Embryonic facial prominence (tissue), 1 donor: Measurements from ENCODE around the gene POLR2I.
"Not testable (repeated sequence)": the region's sequence is repeated elsewhere in the genome, so short reads cannot be mapped to it uniquely, and the experiment has no call there.

Source experiments
- DNase-seq: peaks from one replicate; pipeline ENCODE4 v3.0.0-alpha.2; 2016; ENCODE audit errors: extremely low spot score

Gene POLR2I

DNA sequence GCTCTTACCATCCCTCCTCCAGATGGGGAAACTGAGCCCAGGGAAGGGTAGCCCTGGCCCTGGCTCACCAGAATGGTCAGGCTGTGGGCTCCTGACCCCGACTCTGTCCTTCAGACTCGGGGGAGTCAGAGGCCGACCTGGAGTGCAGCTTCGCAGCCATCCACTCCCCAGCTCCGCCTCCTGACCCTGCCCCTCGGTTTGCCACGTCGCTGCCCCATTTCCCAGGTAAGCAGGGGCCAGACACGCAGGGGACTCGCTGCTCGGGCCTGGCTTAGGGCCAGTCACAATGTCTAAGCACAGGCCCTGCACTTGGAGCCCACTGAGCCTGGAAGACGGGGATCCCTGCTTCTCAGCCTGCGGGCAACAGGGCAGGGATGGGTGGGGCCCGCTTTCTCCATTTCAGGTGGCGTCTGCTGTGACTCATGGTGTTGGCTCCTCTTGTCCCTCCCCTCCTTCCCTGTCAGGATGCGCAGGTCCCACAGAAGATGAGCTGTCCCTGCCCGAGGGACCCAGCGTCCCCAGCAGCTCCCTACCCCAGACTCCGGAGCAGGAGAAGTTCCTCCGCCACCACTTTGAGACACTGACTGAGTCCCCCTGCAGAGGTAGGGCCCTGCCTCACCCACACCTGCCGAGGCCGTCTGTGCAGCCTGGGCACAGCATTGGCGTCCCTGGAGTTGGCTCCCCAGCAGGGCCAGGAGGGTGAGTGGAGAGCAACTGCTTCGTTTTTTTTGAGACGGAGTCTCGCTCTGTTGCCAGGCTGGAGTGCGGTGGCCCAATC is 12.9 kb downstream of the POLR2I start:
- no peak for DNase-seq

DNA sequence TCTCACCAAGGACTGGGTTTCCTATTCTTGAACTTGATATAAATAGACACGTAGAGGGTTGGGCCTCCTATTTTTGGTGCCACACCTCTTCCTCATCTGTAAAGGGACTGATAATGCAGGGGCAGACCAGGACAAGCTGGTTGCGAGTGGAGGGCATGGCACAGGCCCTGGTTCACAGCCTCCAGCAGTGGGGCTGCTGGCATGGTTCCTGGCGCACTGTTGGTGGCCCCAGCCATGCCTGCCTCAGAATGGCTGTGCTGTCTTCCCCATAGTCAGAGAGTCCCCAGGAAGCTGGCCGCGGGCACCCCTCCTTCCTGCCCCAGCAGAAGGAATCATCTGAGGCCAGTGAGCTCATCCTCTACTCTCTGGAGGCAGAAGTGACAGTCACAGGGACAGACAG is 14.2 kb downstream of the POLR2I start:
- no peak for DNase-seq

DNA sequence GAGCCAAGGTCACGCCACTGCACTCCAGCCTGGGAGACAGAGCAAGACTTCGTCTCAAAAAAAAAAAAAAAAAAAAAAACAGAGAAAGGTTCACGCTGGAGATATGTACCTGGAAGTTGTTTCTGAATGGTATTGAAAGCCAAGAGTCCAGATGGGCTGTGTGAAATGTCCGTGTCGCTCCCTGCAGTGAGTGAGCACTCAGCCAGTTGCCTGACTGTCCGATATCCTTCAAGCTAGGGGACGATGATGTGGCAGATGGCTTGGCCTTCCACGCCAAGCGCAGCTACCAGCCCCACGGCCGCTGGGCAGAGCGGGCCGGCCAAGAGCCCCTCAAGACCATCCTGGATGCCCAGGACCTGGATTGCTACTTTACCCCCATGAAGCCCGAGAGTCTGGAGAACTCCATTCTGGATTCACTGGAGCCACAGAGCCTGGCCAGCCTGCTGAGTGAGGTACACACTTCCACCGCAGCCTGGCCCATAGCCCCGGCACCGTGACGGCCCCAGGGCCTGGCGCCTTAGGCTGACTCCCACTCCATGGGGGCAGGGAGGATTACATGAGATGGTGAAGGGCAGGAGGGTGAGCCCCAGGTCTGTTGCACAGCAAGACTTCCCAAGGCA is 15.4 kb downstream of the POLR2I start:
- no peak for DNase-seq

DNA sequence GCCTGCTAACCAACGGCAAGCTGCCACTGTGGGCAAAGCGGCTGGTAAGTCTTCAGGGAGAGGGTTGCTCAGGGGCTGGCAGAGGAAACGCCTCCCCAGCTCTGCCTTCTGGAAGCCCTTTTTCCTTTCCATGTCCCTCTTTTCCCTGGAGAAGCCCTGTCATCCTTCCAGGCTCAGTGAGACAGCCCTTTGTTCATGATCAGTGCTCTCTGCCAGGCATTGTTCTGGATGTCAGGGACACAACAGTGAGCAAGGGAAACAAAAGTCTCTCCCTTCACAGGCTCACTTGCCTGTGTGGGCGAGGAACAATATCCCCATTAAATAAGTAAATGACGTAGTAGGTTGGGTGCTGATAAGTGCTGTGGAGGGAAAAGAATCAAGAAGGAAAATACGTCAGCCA is 17.6 kb downstream of the POLR2I start:
- no peak for DNase-seq

DNA sequence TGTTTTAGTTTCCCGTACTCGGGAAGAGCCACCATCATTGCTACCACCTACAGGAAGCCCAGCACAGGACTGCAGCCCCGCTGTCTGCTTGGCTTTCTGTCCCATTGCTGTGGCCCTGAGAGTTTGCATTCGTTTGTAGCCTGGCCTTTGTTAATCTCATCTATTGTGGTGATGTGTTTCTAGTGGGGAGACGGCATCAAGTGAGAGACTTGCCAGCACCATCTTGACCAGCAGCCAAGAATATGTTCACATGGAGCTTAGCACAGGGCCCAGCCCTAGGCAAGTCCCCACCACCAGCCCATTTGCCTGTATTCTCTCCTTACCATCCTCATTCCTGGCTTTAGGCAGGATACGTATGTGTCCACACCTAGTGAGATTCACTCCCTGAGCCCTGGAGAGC is 21.0 kb downstream of the POLR2I start:
- no peak for DNase-seq

DNA sequence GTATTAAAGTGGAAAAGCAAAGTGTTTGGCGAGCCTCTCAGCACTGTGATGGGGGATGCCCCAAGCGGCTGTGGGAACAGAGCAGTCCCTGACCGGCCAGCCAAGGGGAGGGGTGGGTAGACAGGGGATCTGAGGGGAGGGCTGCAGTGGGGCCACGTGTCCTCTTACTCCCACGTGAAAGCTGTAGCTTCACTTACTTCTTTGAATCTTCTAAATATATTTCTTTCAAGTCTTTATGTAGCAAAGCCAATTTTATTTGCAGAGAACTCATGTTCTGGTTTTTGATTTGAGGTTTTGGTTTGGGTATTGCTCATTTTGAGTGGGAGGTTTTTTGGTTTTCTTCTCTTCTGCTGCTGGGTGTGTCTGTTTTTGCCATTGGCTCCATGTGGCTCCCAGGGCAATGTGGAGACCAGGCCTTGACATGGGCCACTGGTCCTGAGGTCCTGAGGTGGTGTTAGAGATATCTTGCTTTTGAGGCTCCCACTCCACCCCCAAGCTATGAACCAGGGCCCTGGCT is 21.5 kb downstream of the POLR2I start:
- no peak for DNase-seq

DNA sequence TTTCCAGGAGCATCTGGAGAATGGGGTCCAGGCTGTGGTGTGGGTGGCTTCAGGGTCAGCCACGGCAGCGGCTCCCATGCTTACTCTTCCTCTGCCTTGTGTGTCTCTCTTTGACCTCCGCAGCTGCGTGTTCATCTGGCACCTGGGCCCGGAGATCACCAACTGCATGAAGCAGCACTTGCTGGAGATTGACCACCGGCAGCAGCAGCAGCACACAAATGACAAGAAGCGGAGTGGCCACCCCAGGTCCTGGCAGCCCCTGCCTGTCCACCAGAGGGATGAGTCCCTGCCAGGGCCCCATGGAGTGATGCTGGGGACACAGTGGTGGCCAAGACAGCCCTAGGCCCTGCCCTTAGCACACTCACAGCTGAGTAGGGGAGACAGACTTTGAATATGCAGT is 22.1 kb downstream of the POLR2I start:
- DNase-seq, result no peak

DNA sequence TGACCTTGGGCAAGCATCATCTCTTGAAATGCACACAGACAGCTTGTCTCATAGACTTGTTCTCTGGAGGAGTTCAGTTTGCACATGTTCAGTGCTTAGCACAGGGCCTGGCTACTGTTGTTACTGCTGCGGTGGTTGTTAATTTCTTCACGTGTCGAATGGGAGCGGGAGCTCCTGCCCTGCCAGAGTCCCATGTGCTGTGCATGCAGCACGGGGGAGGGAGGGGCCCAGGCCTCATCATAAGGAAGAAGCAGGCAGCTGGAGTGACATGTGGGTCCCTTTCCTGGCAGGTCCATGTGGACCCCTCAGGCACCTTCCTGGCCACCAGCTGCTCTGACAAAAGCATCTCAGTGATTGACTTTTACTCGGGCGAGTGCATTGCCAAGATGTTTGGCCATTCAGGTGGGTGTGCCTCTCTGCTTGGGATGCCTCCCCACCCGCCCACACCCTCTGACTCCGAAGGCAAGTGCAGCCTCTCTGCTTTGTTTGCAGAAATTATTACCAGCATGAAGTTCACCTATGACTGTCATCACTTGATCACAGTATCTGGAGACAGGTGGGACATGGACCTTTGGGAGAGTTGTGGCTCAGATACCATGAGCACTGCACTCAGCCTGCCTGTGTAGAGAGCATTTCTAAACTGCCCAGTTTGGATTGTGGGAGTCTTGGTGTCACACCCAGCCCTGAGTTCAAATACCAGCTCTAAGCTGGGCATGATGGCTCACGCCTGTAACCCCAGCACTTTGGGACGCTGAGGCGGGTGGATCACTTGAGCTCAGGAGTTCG is 23.6 kb downstream of the POLR2I start:
- DNase-seq, result no peak

DNA sequence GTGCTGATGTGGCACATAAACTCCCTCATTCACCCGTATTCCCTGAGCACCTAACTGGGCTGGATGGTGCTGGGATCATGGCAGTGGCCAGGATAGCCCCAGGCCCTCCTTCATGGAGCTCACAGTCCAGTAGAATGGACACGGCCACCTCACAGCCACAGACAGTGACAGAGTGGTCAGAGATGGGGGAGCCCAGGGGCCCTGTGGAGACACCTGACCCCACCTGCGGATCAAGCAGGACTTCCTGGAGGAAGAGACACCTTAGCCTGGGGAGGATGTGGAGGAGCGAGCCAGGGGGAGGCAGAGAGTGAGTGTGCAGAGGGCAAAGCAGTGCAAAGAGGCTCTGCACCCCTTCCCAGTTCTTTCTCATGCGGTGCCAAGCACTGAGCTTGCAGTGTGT is 24.8 kb downstream of the POLR2I start:
- DNase-seq, result no peak

DNA sequence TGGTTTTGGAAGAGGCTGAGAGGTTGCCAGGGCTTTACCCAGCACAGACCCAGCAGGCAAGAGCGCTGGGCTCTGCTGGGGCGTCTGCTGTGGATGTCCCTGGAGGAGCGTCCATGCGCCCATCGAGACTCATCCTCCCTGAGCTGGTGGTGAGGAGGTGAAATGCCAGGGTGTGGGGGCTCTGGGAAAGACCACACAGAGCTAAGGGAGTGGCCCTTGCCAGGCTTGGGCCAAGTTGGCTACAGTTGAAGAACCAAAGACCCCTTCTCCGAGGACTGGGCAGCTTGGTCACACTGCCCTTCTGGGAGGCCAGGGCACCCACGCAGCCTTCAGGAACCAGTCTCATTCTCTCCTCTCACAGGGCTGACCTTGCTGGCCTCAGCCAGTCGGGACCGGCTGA is 28.3 kb downstream of the POLR2I start:
- DNase-seq, result no peak

DNA sequence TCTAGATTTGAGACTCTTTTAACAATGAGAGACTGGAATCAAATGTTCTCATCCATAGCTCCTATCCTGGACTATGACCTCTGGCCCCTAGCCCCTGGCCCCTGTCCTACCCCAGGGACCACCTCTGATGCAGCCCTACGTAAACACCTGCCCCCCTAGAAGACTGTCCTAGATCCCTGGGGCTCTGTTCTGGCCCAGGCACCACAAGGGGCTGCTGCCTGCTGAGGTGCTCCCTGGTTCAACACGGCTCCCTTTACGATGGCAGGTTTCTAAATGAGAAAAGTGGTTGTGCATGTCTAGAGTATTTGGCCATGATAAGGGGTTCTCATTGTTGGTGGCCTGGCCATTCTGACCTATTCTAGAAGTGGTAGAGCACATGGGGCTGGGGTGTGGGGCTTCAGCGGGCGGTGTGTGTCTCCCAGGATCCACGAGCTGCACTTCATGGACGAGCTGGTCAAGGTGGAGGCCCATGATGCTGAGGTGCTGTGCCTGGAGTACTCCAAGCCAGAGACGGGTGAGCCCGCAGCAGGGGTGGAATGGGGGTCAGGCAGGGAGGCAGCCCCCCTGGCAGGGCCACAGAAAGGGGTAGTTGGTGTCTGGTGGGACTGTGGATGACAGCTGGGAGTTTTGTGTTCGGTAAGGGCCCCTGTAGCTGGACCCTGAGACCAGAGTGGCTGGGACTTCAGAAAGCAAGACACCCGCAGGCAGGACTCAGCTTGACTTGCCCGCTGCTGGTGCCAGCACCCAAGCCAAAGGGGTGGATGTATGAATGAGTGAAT is 30.3 kb downstream of the POLR2I start:
- DNase-seq, result no peak

DNA sequence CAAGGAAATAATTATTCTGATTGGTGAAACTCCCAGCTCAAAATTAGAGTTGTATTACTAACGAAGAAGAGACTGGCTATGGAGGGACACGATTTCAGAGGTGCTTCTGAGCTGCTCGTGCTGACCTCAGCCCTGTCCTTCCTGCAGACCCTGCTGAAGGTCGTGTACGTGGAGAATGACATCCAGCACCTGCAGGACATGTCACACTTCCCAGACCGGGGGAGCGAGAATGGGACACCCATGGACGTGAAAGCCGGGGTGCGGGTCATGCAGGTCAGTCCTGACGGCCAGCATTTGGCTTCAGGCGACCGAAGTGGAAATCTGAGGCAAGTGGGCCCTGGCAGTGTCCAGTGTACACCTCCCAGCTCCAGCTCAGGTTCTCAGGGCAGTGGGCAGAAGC is 31.8 kb downstream of the POLR2I start:
- no peak for DNase-seq

DNA sequence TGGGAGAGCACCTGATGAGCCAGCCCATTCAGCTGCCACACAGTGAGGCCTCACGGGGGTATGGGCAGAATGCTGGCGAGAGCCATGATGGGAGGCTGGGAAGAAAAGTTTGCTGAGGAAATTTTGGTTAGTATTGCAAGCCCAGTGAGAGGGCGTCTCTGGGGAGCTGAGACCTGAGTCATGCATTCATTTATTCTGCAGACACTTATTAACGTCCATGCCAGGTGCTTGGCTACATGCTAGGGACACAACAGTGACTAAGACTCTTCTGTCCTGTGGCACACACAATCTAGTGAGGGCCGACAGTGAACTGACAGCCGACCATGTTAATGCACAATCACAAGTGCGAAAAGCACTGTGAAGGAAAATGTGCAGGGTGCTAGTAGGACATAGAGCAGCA is 32.8 kb downstream of the POLR2I start:
- no peak for DNase-seq

DNA sequence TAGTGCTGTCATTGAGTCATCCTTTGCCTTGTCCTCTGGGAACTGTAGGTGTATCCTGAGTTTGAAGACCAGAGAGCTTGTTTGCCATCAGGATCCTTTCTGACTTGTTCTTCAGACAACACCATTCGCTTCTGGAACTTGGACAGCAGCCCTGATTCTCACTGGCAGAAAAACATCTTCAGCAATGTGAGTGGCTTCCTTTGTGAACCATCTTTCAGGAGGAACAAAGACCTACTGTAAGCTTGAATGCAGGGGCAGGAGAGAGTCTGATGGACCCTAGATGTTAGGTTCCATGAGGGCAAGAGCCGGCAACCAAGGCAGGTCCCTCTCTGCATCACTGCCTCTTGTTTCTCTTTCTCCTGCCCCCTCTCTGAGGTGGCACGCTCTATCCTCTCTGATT is 33.3 kb downstream of the POLR2I start:
- no peak for DNase-seq

DNA sequence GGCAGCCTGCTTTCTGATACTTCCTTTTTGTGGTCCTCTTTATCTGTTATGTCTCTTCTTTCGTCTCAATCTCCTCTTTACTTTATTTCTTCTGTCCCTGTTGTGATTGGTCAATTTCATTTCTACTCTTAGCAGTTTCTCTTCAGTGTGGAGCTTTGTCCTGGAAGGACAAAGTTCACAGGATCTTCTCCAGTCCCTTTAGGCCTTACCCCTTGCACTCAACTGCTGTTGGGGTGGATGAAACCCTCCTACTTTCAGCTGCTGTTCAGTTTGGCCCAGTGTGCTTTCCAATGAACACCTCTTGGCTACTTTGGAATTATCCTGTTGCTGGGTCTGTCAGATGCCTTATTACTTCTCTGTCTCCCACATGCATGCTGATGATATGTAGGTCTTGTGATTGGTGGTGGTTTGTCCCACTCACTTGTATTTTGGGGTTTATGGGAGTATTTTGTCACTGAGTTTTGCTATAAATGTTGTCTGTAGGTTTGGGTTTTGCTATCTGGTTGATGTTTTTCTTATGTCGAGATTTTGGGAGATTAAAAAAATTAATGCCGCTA is 35.2 kb downstream of the POLR2I start:
- DNase-seq, result no peak

DNA sequence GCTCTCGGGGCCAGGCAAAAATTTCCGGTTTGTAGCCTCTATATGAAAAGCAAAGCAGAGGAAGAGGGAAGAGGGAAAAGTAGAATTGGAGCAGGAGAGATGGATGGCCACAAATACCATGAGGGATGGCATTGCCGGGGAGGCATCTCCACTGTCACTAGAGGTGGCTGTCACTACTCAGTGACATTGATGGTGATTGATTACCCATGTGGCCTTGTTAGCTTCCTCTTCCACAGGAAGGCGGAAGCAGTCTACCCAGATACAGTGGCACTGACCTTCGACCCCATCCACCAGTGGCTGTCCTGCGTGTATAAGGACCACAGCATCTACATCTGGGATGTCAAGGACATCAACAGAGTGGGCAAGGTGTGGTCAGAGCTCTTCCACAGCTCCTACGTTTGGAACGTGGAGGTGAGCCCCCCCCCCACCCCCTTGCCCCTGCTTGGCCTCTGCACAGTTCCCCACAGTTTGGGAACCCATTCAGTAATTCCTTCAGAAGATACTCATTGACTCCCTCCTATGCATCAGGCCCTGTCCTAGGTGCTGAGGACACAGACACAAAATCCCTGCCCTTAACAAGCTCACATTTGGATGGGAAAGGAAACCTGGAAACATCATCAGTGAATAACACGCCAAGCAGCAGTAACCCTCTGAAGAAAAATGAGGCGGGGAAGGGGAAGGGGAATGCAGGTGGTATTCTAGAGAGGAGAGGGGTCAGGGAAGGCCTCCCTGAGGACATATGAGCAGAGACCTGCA is 41.4 kb downstream of the POLR2I start:
- DNase-seq, result no peak

DNA sequence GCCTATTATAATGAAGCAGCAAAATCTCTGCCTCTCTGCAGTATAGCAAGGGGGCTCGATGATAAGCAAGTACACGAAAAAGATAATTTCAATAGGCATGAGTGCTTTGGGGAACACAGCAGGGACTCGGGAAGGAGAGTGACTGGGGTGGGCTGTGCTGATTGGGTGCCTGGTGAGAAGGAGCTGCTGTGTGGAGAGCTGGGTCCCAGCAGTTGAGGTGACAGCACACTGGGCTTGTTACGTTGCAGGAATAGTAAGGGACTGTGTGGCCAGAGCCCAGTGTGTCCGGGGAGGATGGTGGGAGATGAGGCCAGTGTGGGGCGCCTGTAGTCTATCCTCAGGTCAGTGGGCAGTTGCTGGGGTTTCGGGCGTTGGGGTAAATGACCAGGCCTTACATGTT is 42.6 kb downstream of the POLR2I start:
- DNase-seq, result no peak

DNA sequence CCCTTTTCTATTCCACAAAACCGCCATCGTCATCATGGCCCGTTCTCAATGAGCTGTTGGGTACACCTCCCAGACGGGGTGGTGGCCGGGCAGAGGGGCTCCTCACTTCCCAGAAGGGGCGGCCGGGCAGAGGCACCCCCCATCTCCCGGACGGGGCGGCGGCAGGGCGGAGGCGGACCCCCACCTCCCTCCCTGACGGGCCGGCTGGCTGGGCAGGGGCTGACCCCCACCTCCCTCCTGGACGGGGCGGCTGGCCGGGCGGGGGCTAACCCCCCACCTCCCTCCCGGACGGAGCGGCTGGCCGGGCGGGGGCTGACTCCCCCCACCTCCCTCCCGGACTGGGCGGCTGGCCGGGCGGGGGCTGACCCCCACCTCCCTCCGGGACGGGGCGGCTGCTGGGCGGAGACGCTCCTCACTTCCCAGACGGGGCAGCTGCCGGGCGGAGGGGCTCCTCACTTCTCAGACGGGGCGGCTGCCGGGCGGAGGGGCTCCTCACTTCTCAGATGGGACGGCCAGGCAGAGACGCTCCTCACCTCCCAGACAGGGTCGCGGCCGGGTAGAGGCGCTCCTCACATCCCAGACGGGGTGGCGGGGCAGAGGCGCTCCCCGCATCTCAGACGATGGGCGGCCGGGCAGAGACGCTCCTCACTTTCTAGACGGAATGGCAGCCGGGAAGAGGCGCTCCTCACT is 45.7 kb downstream of the POLR2I start:
- not testable (repeated sequence) for DNase-seq

DNA sequence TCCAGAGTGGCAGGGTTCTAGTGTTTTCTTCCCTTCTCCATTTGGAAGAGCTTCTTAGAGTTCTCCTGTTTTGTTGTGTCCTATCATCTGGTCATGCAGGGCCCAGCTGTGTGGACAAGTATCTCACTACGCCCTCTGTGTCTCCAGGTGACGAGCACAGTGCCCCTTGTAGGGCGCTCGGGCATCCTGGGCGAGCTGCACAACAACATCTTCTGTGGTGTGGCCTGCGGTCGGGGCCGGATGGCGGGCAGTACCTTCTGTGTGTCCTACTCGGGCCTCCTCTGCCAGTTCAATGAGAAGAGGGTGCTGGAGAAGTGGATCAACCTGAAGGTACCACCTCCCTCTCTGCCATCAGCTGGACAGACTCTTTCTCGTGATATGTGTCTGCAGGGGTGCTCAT is 47.0 kb downstream of the POLR2I start:
- DNase-seq, result no peak

DNA sequence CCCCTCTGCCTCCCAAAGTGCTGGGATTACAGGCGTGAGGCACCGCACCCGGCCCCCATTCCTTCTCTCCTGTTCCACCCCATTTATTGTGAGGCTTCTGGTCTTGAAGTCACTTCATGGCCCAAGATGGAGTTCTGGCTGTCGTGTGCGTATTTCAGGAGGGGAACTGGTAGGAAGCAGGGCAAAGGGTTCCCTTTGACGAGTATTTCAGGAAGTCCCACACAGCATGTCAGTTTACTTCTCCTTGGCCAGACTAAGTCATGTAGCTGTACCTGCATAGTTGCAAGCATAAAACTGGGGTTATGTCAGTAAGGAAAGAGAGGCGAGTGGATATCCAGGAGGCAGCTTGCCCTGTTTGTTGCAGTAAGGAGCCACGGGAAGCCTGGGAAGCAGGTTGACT is 49.8 kb downstream of the POLR2I start:
- no peak for DNase-seq
